GM12891 (cell line): Measurements from ENCODE around the gene FGGY.

Source experiments
- DNase-seq: peaks from one replicate; pipeline ENCODE4 v3.0.0; 2011; ENCODE audit warnings: low spot score; ENCODE audit not compliant: insufficient read length
- FAIRE-seq: peaks from 2 replicates; lab custom pipeline; 2011; peaks lifted over from hg19 to GRCh38; lab: Jason Lieb, UNC
- PAX5 ChIP-seq: IDR thresholded peaks from 2 replicates; pipeline ENCODE4 v1.6.1; 2011; ENCODE audit warnings: low read length, moderate library complexity, mild to moderate bottlenecking; ENCODE audit not compliant: insufficient read depth, severe bottlenecking
- POLR2A ChIP-seq: IDR thresholded peaks from 2 replicates; pipeline ENCODE4 v1.6.1; 2011; ENCODE audit warnings: low read depth, low read length, control low read depth
- POLR2AphosphoS5 ChIP-seq: IDR thresholded peaks from 2 replicates; pipeline ENCODE4 v1.6.1; 2011; ENCODE audit warnings: low read depth, low read length, control low read depth
- POU2F2 ChIP-seq: IDR thresholded peaks from 2 replicates; pipeline ENCODE4 v1.6.1; 2011; ENCODE audit warnings: low read depth, mild to moderate bottlenecking, control low read depth, low read length, moderate library complexity
- SPI1 ChIP-seq: IDR thresholded peaks from 2 replicates; pipeline ENCODE4 v1.6.1; 2011; ENCODE audit warnings: low read depth, low read length, control low read depth
- TAF1 ChIP-seq: IDR thresholded peaks from 2 replicates; pipeline ENCODE4 v1.6.1; 2011; ENCODE audit warnings: low read depth, low read length, control low read depth

Gene FGGY

DNA sequence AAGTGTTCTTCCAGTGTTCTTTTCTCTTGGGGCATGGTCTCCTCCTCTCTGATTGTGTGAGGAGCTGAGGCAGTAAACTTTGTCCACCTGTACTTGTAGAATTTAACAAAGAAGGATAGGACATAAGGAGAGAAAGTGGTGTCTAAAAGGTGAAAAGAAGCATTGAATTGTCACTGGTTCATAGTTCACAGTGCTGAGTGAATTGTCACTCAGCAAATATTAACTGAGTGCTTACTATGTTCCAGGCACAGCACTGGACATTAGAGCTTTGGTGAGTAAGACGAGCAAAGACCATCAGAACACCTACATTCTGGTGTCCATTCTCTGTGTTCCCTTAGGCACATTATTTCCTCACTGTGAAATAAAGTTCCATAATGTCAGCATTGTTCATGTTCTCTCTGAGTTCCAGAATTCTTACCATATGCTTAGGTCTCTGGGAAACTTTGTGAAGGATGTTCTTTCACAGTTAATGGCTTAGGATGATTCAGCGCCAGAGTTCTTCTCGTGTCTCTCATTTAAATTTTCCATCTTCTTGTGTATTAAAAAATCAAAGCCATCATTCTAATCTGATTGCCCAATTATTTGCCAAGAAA is 361.1 kb downstream of the FGGY start:
- FAIRE-seq = no peak
- TF ChIP-seq POLR2A (no peak), POLR2AphosphoS5 (no peak), SPI1 (no peak), PAX5 (no peak), POU2F2 (no peak), TAF1 (no peak)
- no peak for DNase-seq

DNA sequence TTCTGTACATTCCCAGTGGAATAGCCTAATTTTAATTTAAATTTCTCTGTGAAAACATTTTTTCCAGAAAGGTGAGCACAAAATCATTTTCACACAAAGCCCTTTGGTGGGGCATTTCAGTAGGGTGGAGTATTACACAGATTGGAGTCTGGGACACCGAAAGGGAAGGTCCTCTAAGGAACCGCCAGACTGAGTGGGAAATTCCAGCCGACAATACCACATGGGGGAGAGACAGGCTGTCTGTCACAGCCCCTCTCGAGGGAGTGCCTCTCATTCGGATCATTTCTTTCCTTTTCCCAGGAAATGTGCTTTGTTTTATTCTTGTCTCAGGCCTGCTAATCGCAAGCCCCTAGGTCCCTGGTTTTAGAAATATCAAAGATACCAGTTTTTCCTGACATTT is 367.3 kb downstream of the FGGY start:
- no peak for FAIRE-seq
- TF ChIP-seq POLR2A = no peak
- TF ChIP-seq POLR2AphosphoS5 = no peak
- no peak for TF ChIP-seq PAX5
- no peak for TF ChIP-seq TAF1
- TF ChIP-seq SPI1 = no peak
- TF ChIP-seq POU2F2 = no peak

DNA sequence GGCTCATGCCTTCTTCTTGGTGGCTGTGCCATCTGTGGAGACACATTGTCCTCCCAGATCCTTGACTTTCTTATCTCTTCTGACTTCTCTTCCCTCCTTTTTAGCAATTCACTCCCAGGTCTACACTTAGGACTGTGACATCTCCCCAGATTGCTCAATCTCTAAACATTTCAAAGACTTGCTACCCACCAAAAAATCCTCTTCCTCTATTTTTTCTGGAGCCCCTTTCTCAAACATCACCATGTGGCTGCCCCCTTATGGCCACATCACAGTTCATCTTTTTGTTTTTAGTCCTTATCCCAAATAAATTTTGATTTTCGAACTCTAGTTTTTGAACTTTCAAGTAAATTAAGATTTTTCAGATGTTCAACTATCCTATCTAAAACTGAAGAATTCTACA is 369.2 kb downstream of the FGGY start:
- DNase-seq = no peak
- no peak for TF ChIP-seq PAX5
- TF ChIP-seq POLR2AphosphoS5 = no peak
- no peak for TF ChIP-seq TAF1
- no peak for TF ChIP-seq POLR2A
- TF ChIP-seq POU2F2 = no peak
- no peak for TF ChIP-seq SPI1
- FAIRE-seq = no peak

More for the DNA sequence above, 367.3 kb downstream of the FGGY start:
- DNase-seq = no peak

DNA sequence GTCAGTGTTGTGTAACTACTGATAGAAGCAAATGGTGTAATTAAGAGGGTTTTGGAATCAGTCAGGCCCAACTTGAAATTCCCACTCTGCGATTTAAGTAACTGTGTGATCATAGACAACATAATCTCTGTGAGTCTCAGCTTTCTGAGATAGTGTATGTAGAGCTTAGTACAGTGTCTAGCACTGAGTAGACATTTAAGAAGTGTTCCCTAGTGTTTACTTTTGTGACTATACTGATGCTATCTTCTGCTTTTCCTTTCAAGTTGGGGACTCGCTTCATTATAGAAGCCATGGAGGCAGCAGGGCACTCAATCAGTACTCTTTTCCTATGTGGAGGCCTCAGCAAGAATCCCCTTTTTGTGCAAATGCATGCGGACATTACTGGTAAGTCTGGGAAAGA is 370.1 kb downstream of the FGGY start:
- no peak for FAIRE-seq
- TF ChIP-seq POLR2AphosphoS5 (no peak), POLR2A (no peak), TAF1 (no peak), SPI1 (no peak), PAX5 (no peak), POU2F2 (no peak)
- no peak for DNase-seq

DNA sequence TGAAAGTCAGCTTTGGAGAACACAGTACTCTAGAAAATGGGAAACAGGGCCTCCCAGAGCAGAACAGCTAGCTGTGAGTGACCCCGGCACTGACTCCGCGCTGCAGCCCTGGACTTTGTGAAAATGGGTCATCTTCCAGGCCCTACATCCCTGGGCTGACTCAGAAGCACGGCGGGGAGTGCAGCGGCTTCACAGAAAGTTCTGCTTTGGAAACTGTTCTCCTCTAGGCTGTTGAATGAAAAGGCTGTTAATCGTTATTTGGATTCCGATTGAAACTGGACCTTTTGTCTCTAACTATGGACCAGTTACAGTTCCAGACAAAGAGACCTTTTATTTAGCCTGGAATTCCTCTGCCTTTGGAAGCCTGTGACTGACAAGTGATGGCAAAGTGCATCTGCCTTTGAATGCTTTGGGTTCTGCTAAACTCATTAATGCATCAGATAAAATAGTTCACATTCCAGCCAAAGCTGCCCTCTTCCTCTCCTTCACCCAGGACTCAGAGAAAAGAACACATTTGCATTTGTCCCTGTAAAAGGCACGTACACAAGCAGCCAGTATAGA is 372.9 kb downstream of the FGGY start:
- FAIRE-seq = no peak
- no peak for DNase-seq

DNA sequence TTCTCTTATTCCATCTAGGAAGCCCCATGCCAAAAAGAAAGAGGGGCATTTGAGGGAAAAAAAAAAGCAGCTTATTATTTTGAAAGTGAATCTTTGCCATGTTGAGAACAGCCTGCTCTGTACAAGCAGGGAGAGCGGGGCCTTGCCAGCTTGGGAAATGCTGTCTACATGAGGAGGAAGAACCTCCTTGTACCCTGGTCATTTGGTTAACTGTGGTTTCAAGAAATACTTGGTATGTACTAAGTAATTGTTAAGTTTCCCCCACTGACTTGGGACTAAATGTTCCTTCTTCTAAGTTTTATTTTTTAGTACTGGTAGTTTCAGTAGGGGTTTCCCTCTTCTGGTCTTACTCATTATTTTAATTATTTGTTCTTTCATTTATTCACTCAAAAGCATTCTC is 373.8 kb downstream of the FGGY start:
- no peak for FAIRE-seq
- TF ChIP-seq SPI1 (no peak), PAX5 (no peak), POU2F2 (no peak), POLR2A (no peak), TAF1 (no peak)
- DNase-seq = no peak

More for the DNA sequence above, 372.9 kb downstream of the FGGY start:
- no peak for TF ChIP-seq POU2F2
- no peak for TF ChIP-seq TAF1
- no peak for TF ChIP-seq PAX5
- no peak for TF ChIP-seq POLR2AphosphoS5
- no peak for TF ChIP-seq POLR2A
- no peak for TF ChIP-seq SPI1

DNA sequence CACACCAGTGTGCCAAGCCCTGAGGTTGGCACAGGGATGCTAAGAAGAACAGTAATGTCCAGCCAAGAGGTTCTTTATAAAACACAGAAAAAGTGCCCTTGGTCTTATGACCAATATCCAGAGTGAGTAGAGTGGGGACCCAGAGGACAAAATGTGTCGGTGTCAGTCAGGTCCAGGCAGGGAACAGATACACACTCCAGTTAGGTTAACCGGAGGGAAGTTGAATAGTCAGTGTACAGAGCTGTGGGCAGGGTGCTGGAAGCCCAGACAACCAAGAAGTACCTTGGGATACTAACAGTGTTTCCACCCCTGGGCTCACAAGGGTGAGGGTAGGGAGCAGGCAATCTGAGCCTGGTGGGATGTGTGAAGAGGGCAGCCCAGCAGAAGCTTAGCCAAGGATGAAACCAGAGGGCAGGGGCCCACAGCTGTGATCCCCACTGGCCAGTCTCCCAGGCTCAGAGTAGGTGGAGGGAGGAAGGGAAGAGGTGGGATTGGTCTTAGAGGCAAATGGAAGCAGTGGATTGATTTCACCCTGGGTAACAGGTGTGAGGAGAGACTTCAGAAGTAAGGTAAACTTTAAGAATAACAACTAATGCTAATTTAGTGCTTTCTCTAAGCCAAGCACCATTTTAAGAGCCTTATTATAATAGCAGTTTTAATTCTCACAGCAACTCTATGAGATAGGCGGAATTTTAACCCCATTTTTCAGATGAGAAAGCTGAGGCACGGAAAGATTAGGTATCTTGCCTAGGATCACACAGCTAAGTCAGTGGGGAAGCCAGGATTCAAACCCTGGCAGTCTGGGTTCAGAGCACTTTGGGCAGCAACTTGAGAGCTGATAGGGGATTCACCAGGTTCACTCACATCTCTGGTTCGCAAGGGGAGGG is 374.4 kb downstream of the FGGY start:
- no peak for FAIRE-seq
- TF ChIP-seq POLR2AphosphoS5 = no peak
- TF ChIP-seq TAF1 = no peak
- no peak for TF ChIP-seq POLR2A
- no peak for DNase-seq

DNA sequence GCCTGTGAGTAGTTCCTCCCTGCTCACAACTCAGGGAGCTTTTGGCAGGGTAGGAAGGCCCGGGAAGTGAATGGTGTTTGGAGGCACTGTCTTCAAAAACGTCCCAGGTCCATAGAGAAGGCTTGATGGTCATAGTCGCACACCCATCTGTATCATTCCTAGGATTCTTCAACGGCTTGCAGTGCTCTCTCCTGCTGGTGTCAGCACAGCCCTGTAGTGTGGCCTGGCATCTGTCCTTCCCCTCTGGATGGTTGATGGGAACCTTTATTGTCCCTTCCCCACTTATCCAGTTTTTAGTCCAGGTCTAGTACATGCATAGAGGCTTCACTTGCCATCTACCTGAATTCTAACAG is 375.0 kb downstream of the FGGY start:
- TF ChIP-seq SPI1 (no peak), POU2F2 (no peak), TAF1 (no peak), PAX5 (no peak), POLR2A (no peak), POLR2AphosphoS5 (no peak)
- no peak for FAIRE-seq

DNA sequence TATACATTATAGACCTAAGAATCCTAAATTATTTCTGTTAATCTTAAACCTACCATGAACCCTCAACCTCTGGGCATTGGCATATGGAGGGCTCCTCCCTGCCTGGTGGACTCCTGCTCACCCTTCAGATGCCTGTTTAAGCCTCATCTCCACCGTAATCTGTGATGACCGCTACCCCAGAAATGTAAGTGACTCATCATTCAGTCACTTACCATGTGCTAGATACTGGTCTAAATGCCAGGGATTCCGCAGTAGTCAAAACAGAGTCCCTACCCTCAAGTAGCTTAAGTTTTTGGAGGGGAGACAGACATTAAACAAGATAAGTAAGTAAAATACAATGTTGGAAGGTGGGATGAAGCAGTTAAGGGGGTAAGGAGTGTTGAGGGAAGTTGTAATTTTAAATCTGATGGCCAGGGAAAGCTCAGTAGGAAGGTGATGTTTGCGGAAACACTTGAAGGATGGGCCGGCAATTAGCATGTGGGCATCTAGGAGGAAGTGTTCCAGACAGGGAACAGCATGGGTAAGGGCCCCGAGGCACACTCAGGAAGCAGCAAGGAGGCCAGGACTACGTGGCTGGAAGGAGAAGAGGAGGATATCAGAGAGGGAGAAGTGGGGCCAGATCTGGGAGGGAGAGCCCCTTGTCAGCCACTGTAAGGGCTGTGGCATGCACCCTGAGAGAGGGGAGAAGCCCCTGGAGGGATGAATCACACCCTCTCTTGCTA is 376.1 kb downstream of the FGGY start:
- no peak for DNase-seq
- no peak for FAIRE-seq
- TF ChIP-seq PAX5 = no peak
- TF ChIP-seq SPI1 = no peak
- TF ChIP-seq POU2F2 = no peak
- no peak for TF ChIP-seq TAF1
- TF ChIP-seq POLR2AphosphoS5 = no peak
- no peak for TF ChIP-seq POLR2A

More for the DNA sequence above, 375.0 kb downstream of the FGGY start:
- no peak for DNase-seq
